Sigmoid colon (tissue), 7 donors: ENCODE results near the gene ROR1. TPM values are rescaled to one million over a fixed set of nuclear protein-coding genes. Genes with fewer than 3 reads are reported as not detected.

Source experiments
- DNase-seq: peaks from one replicate; pipeline ENCODE4 v3.0.0-alpha.2; 2019
- H3K27ac ChIP-seq, 4 donors: fragments of 200-600 bp; sonication (generic); one replicate each; pipeline ENCODE4 v1.5.1; 2016 to 2019; ENCODE audit warnings: mild to moderate bottlenecking in 1 of 4
- H3K27me3 ChIP-seq, 3 donors: fragments of 200-600 bp; sonication (generic); one replicate each; pipeline ENCODE4 v1.5.1; 2019; ENCODE audit warnings: mild to moderate bottlenecking in 1 of 3
- H3K36me3 ChIP-seq, 4 donors: fragments of 200-600 bp; sonication (generic); one replicate each; pipeline ENCODE4 v1.5.1; 2016 to 2019
- H3K4me1 ChIP-seq, 4 donors: fragments of 200-600 bp; sonication (generic); one replicate each; pipeline ENCODE4 v1.5.1; 2017 to 2019
- H3K4me3 ChIP-seq, 4 donors: fragments of 200-600 bp; sonication (generic); one replicate each; pipeline ENCODE4 v1.5.1; 2017 to 2019; ENCODE audit warnings: mild to moderate bottlenecking in 2 of 4, moderate library complexity in 1 of 4
- H3K9me3 ChIP-seq, 4 donors: fragments of 200-600 bp in 3 of 4; sonication (generic) in 3 of 4; one replicate each; pipeline versions ENCODE4 v1.5.1 to v1.6.1; 2013 to 2019
- CTCF ChIP-seq, 4 experiments: fragments of 450-650 bp in 3 of 4; fragments of 200-600 bp in 1 of 4; IDR thresholded peaks; one replicate each; pipeline ENCODE4 v1.5.1; 2016 to 2019; ENCODE audit warnings: antibody characterized with exemption in 4 of 4, mild to moderate bottlenecking in 3 of 4, moderate library complexity in 2 of 4
- EP300 ChIP-seq, 4 donors: sonication (generic); formaldehyde crosslinking; IDR thresholded peaks; one replicate each; pipeline ENCODE4 v1.6.1; 2017; ENCODE audit warnings: antibody characterized with exemption in 4 of 4
- POLR2A ChIP-seq, 2 donors: fragments of 450-650 bp; IDR thresholded peaks; one replicate each; pipeline ENCODE4 v1.6.1; 2016; ENCODE audit warnings: antibody characterized with exemption in 2 of 2, mild to moderate bottlenecking in 2 of 2, moderate library complexity in 2 of 2
- POLR2AphosphoS5 ChIP-seq, 4 donors: sonication (generic); formaldehyde crosslinking; IDR thresholded peaks; one replicate each; pipeline ENCODE4 v1.6.1; 2017; ENCODE audit warnings: antibody characterized with exemption in 4 of 4
- WGBS, 2 donors: extraction: QIAGEN DNeasy Blood & Tissue Kit; methylation state at CpG; one replicate each; pipeline ENCODE4 v1.1.7; 2013; 5-methylcytosine and 5-hydroxymethylcytosine counted together
- intact Hi-C: fragments of 100-400 bp; cut with DNase I; formaldehyde crosslinking; loops from one replicate; pipeline ENCODE4 v1.15.1; 2023
- polyA plus RNA-seq, 3 donors: library from polyadenylated mRNA; stranded (reverse); fragments of 200-250 nt; gene quantifications; one replicate each; pipeline ENCODE4 v1.2.3, GENCODE V29; 2013
- total RNA-seq, 4 donors: library from RNA; depleted of rRNA; stranded (reverse); fragments of >200 nt; gene quantifications; one replicate each; pipeline ENCODE4 v1.1.0, GENCODE V29; 2016
- donor health status: healthy with polysubstance abuse.
- donor health status: Bipolar disorder and iron deficiency.
- donor health status: healthy.

The ROR1 gene
- total and polyA plus RNA-seq, 7 donors, result under 0.01 to 37.1 (median 27.3) TPM

GRCh38 chr1:63873751-63874150, 99.9 kb downstream of the ROR1 start:
- no peaks in the 10 kb centered on the region for H3K27me3 ChIP-seq
- intact Hi-C loops, result loop anchor here (2.0 to 5.0 kb wide), 3 partner anchors 46 to 176 kb away; partner anchors contain the start of gene ROR1
- H3K36me3 ChIP-seq, result no peaks in the 10 kb centered on the region
- H3K27ac ChIP-seq, result peak overlapping the region in 3 of 4 donors; percentile 41 to 69 (median 62)
- no peak for DNase-seq
- H3K9me3 ChIP-seq, result no peaks in the 10 kb centered on the region
- H3K4me3 ChIP-seq, result no peak overlapping the region
- 87 to 94% methylated on average over 3 of the region's 3 CpGs for WGBS, 2 donors
- no peak for TF ChIP-seq EP300 (IDR thresholded peaks at IDR 0.05)
- no peak for TF ChIP-seq POLR2AphosphoS5 (IDR thresholded peaks at IDR 0.05)
- TF ChIP-seq POLR2A (IDR thresholded peaks at IDR 0.05), result no peak
- peaks cover 0 to 85% (median 58%) of the 10 kb centered on the region in 4 donors for H3K4me1 ChIP-seq

GRCh38 chr1:63874278-63874880, 100.6 kb downstream of the ROR1 start:
- no peak overlapping the region for H3K4me3 ChIP-seq
- H3K27me3 ChIP-seq, result no peaks in the 10 kb centered on the region
- H3K36me3 ChIP-seq, result no peaks in the 10 kb centered on the region
- peaks cover 0 to 85% (median 58%) of the 10 kb centered on the region in 4 donors for H3K4me1 ChIP-seq
- TF ChIP-seq POLR2AphosphoS5 (IDR thresholded peaks at IDR 0.05), result peak in 2 of 4 donors; percentile 24 to 58
- no peak for TF ChIP-seq EP300 (IDR thresholded peaks at IDR 0.05)
- DNase-seq, result no peak
- intact Hi-C loops, result loop anchor here (2.0 to 5.0 kb wide), 3 partner anchors 47 to 177 kb away; partner anchors contain the start of gene ROR1
- no peaks in the 10 kb centered on the region for H3K9me3 ChIP-seq
- peak overlapping the region in 3 of 4 donors; percentile 41 to 69 (median 62) for H3K27ac ChIP-seq
- WGBS, 2 donors, result 90 to 92% methylated on average over 1 of the region's 1 CpG

GRCh38 chr1:63875636-63876035, 101.8 kb downstream of the ROR1 start:
- Histone ChIP-seq H3K27me3 (no peaks in the 10 kb centered on the region), H3K4me3 (no peak overlapping the region), H3K27ac (peak overlapping the region in 2 of 4 donors; percentile 62 to 69), H3K36me3 (no peaks in the 10 kb centered on the region), H3K9me3 (no peaks in the 10 kb centered on the region), H3K4me1 (peaks cover 0 to 72% (median 60%) of the 10 kb centered on the region in 4 donors)
- intact Hi-C loops, result loop anchor here (2.0 kb wide), 1 partner anchor 101 kb away; the partner anchor contains the start of gene ROR1
- no peak for DNase-seq
- TF ChIP-seq POLR2AphosphoS5 (IDR thresholded peaks at IDR 0.05), result no peak
- no peak for TF ChIP-seq EP300 (IDR thresholded peaks at IDR 0.05)
- TF ChIP-seq CTCF (IDR thresholded peaks at IDR 0.05), result no peak
- no peak for TF ChIP-seq POLR2A (IDR thresholded peaks at IDR 0.05)

- 85 to 93% methylated on average over 8 of the region's 8 CpGs for WGBS, 2 donors
- intact Hi-C loops, result no loop called here
- DNase-seq, result no peak
- TF ChIP-seq EP300 (IDR thresholded peaks at IDR 0.05) (no peak), POLR2A (IDR thresholded peaks at IDR 0.05) (no peak), CTCF (IDR thresholded peaks at IDR 0.05) (no peak), POLR2AphosphoS5 (IDR thresholded peaks at IDR 0.05) (no peak)
- no peaks in the 10 kb centered on the region for H3K36me3 ChIP-seq
- H3K27ac ChIP-seq, result peak overlapping the region in 2 of 4 donors; percentile 21 to 55
- H3K4me3 ChIP-seq, result no peak overlapping the region
- H3K4me1 ChIP-seq, result peaks cover 0 to 73% (median 66%) of the 10 kb centered on the region in 4 donors
- no peaks in the 10 kb centered on the region for H3K9me3 ChIP-seq
- H3K27me3 ChIP-seq, result no peaks in the 10 kb centered on the region
These were observed 103.4 kb downstream of the ROR1 start for GRCh38 chr1:63877021-63877767.

GRCh38 chr1:63877816-63878215, 104.0 kb downstream of the ROR1 start:
- H3K9me3 ChIP-seq, result no peaks in the 10 kb centered on the region

More at GRCh38 chr1:63877816-63878215, 104.0 kb downstream of the ROR1 start:
- no peak for DNase-seq
- Histone ChIP-seq H3K36me3 (no peaks in the 10 kb centered on the region), H3K27me3 (no peaks in the 10 kb centered on the region), H3K4me1 (peaks cover 0 to 76% (median 68%) of the 10 kb centered on the region in 4 donors), H3K27ac (peak overlapping the region in 1 of 4 donors; percentile 55), H3K4me3 (no peak overlapping the region)
- 90 to 95% methylated on average over 3 of the region's 3 CpGs for WGBS, 2 donors
- intact Hi-C loops, result no loop called here
- TF ChIP-seq CTCF (IDR thresholded peaks at IDR 0.05) (no peak), POLR2A (IDR thresholded peaks at IDR 0.05) (no peak), POLR2AphosphoS5 (IDR thresholded peaks at IDR 0.05) (no peak), EP300 (IDR thresholded peaks at IDR 0.05) (no peak)
